ENCODE measurements around the gene C1R.
A peak's percentile ranks its signal among the peaks of the same experiment; 100 is the strongest.

The C1R gene

DNA sequence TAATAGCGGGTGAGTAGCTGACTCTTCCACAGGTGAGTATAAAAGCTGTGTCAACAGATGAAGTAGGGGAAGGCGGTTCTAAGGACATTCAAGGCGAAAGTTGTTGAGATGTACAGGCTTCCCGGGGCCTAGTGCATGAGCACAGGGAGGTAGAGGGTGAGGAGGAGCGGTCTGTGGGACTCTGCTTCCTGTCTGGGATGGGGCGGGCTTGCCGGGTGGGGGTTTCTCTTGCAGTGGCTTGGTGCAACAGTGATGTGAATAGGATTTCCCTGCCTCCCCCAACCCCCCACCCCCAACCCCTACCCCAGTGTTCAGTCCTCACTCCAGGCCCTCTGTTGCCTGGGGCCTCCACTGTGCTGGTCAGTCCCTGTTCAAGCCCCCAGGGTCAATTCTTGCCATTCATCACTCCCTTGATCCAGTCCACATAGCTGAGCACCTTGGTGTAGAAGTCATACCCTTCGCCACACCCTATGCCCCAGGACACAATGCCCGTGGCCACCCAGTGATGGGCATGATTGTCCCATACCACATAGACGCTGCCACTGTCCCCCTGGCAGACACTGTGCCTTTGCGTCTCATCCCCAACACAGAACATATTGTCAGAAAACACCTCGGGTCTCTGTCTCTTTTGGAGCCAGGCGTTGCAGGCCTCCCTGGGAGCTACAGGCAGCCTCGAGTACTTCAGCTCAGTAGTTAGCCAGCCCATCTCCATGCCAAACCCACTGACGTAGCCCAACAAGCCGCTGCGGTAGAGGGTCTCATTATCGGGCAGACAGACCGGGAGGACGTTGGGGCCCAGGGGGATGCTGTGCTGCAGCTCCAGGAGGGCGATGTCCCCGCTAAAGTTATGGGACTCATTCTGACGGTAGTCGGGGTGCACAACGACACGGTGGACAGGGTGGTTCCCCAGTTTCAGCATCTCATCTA lies 4.0 kb upstream of the C1R start:
- no peak for DNase-seq

DNA sequence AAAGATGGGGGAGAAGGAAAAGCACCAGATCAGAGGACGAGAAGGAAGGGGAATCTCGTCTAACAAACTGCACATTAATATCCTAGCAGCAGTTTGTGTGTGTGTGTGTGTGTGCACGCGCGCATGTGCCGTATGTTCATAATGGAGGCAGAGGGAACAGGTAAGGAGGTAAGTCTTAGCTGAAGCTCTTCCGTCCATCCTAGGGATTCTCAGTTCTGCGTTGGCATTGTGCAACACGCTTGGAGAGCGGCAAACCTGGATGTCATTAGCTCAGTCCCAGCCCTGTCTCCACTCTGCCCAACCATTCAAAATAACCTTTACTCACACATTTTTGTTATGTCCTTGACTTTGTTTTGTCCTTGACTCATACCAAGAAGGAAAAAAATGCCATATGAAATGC lies 1.6 kb upstream of the C1R start:
- no peak for DNase-seq

DNA sequence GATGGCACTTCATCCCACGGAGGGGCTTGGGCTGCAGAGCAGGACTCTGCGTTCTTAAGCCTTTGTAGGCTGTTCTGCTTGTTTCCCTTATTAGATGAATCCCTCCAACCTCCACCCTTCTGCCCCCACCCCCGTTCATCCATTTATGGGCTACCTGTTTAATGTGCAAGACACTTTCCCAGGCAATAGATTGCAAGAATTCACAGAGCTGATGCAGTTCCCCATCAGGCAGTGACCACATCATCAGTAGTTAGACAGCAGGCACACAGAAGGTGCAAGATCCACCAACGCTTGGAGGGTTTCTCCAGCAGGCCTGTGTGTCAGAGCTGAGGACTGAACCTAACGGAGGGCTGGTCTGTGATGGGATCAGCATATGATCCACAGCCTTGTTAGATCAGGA lies 1.2 kb upstream of the C1R start:
- peak in 1 of 3 experiments; percentile 16 for DNase-seq

DNA sequence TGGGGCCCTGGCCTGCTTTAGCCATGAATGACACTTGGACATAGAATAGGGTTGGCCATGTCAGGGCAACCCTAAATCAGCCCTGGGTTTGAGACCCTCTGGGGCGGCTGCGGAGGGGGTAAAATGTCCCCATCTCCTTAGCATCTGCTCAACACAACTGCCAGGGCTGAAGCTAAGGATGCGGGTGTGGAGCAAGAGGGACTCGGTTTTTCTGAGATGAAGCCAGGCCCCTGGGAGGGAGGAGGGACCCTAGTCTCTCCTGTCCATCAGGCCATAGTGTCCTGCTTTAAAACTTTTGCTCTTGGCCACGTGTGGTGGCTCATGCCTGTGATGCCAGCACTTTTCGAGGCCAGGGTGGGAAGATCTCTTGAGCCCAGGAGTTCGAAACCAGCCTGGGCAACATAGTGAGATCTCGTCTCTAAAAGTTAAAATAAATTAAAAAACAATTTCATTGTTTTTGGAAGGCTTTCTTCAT lies 778 bp upstream of the C1R start:
- DNase-seq, result no peak

DNA sequence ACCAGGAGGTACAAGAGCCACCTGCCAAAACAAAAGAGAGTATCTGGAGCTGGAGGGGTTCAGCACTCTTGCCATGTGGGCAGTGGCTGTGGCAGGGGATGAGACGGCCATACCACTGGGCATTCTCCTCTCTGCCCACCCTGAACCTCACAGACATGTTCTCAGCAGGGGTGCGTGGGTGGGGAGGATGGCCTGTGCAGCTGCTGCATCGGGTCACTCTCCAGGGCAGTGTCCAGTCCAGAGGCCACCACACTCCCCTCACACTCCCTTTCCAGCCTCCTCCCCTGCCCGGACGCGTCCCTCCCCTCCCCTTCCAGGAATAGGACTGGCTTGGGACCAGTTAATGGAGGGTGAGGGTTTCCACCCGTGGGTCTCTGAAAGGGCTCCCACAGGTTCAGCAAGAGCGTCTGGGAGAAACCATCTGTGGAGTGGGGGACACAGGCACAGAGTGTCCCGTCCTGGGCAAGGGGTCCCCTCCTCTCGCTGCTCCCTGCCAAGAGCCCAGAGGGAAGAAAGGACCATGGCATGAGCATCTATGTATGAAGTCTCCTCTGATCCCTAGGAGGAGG lies 501 bp downstream of the C1R start:
- DNase-seq, result no peak

DNA sequence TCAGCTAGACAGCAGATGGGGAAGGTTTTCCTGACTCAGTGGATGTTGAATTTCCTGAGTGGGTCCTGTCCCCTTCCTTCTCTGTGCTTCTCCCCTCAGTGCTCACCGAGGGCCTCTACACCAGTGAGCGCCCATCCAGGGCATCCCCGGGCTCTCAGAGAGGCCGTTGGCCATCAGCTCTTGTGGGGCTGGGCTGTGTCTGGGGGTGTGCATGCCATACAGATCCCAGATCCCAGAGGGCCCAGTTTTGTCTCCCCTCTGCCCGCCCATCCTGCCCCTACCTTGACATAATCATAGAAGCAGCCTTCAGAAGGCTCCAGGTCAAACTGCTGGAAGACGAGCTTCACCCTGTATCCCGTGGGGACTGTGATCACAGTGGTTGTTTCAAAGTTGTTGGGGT lies 1.1 kb downstream of the C1R start:
- DNase-seq, result no peak

DNA sequence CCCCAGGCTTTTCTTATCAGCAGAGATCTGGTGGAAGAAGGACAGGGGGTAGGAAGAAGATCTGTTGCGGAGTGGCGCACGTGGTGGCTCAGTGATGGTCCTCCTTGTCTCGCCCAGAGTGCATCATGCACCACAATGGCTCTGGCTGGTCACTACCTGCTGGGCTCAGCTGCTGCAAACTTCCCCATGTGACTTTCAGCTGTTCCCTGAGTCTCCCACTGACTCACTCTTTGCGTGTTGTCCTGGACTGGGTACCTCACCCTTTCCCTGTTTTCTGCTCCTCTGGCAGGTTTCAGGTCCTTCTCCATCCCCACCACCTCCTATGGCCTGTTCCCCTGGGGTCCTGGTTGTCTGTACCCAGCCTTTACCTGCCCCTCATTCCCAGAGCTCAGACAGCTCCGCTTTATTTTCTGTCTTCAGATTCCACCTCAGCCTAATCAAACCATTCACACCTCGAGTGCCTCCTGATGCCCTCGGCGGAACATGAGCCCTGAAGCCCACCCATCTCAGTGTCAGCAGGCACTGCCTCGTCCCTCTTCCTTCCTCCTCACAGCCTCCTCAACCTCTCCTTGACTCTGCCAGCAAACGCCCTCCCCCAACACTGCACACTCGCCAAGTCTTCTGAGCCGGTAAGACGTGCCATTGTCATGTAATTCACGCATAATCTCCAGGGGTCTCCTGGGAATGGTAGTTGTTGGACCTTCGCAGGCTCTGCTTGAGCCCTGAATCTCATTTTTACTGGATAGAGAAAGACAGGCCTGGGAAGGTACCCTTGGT lies 1.8 kb downstream of the C1R start:
- no peak for DNase-seq

DNA sequence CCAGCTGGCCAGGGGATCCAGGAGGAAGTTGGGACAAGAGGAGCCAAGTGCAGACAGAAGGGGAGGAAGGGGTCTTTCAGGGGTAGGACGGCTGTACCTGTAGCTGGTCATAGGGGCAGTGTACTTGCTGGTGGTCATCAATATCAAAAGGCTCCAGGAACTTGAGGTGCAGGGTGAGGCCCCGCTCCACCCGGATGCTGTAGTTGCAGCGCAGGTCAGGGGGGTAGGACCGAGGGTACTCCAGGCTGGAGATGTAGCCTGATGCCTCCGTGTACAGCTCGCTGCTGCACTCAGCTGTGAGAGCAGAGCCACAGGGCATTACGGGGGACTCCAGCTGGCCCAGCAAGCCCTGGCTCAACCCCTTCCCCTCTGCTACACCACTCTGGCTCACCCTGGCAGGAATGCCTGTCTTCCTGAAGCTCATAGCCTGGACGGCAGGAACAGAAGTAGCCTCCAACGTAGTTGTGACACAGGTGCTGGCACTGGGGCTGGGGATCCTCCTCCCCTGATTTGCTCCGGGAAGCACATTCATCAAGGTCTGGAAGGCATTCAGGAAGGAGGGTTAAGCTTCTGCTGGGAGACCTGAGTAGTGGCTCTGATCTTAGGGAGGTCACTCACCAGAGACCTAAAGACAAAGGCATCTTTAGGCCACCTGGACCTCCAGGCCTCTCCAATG lies 2.9 kb downstream of the C1R start:
- DNase-seq, result no peak

DNA sequence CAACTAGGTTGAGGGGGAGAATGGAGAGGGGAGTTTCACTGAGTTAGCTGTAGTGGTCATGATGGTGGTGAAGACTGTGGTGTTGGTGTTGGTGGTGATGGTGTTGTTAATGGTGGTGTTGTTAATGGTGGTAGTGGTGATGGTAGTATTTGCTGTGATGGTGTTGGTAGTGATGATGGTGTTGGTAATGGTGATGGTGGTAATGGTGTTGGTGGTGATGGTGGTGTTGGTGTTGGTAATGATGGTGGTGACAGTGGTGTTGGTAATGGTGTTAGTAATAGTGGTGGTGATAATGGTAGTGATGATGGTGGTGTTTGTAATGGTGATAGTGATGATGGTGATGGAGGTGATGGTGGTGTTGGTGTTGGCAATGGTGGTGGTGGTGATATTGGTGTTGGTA lies 9.1 kb downstream of the C1R start:
- no peak for DNase-seq

DNA sequence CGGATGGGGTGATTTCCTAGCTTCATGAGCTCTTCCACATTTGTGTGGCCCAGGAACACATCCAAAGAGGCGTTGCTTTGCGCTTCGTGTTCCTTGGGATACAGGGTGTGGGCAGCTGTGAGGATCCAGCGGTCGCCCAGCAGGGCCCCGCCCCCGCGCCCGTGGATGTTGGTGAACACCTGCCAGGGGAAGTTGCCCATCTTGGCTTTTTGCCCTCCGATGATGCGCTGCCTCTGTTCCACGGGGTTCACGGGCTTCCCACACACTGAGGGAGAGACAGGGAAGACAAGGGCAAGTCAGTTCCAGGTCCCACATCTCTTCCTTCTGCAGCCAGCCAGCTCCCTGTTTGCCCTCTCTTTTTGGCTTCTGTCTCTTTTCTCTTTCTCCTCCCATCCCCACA lies 11.2 kb downstream of the C1R start:
- DNase-seq, result no peak

DNA sequence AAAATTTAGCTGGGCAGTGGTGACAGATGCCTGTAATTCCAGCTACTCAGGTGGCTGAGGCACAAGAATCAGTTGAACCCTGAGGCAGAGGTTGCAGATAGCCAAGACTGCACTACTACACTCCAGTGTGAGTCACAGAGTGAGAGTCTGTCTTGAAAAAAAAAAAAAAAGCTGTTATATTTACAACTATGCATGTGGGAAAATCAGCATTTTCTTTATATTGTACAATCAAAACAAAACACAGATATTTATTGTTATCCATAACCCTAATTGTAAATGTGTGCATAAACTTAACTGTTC lies 12.5 kb downstream of the C1R start:
- DNase-seq, result no peak

DNA sequence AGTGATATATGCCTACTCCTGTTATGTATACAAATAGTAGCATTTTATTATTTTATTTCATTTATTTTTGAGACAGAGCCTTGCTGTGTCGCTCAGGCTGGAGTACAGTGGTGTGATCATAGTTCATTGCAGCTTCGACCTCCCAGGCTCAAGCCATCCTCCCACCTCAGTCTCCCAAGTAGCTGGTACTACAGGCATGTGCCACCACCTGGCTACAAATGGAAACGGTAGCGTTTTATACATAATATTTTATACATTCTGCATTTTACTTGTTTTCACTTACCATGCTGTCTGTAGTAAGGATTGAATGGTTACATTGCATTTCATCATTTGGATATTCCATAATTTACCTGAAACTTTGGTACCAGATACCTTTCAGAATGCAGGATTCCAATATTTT lies 14.1 kb downstream of the C1R start:
- DNase-seq, result no peak

DNA sequence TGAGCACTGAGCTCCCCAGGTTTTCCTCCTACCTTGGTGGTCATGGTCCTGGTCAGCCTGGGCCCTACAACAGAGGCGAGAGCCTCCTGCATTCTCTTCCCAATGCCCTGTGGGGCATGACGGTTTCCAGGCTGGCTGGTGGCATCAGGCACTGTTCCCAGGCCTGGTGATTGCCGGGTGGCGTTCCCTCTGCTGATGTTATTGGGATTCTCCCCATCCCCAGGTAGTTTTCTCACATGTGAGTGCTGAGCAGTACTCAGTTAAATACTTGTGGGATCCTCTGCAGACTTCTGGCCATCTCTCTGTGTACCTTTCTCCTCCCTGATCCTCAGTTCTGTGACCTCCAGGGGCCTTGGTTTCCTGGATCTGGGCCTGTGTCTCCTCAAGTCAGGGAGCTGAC lies 15.8 kb downstream of the C1R start:
- no peak for DNase-seq

DNA sequence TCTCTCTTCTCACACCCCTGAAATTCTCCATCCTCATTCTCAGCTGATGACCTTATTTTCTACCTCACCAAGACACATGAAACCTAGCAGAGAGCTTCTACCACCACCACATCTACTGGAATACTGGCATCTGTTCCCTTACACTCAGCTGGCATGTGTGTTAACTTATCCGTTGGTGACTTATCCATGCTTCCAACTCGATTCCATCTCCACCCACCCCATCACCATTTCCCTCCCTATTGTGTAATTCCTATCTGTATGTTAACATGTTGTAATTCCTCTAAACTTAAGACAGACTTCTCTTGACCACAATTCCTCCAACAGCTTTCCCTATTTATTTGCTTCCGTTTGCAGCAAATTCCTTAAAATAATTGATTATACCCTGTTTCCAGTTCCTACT lies 16.3 kb downstream of the C1R start:
- no peak for DNase-seq

DNA sequence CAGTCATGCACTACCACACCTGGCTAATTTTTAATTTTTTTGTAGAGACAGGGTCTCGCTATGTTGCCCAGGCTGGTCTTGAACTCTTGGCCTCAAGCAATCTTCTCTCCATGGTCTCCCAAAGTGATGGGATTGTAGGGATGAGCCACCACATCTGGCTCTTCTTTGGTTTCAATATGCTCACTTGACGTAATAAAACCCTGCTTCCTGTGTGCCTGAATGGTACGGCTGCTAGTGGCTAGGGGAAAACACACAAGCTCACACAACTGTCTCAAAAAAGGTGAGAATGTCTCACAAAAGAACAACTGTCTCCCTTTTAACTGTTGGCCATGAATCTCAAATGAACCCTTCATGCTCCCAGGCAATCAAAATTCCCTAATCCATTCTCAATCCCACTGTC lies 16.7 kb downstream of the C1R start:
- DNase-seq, result no peak

DNA sequence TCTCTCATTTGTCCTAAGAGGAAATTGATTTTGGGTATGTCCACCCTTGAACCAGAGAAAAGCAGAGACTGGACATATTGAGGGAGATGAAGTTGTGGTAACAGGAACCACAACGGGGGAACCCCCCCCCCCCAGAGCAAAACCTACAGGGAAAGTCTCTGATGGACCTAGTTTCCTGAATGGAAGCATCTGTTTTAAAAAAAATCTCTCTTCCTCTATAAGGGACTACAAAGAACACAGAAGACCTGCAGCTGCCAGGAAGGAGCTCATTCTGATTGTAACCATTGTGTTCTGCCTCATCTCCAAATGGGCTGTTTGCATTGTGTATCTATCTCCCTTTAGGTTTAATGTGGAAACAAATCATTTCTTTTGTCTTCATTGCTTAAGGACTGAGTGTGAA lies 18.3 kb downstream of the C1R start:
- peak in 1 of 3 experiments; percentile 16 for DNase-seq

DNA sequence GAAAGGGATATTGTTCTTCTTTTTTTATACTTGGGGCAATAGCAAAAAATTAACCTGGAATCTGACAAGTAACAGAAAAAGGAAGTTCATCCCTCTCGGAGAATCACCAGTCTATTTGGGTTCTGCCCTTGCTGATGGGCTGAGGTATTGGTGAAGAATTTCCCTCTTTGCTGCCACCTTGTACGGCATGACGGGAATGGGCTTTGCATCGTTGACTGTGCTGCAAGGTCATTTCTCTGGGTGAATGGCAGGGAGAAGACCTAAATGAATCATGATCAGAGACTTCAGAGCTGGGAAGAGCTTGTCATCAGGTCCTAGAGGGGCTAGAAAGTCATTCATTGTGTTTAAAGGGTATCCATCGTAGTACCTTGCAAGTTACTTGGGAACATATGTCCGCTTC lies 19.7 kb downstream of the C1R start:
- no peak for DNase-seq

DNA sequence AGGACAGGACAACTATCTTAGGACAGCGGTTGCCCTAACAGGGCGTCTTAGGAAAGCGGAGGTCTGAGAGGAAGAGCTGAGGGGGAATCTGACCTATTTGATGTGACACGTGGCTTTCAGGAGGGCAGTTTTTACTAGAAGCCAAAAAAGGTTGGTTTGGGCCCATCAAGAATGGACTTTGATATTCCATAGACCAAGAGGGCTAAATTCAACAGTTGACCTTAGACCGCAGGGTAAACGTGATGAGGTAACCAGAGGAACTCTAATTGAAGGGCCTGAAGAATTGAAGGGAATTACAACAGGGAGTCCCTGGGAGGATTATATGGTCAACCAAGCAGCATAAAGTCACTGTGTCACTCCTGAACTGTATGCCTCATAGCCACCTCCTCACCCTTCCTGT lies 20.2 kb downstream of the C1R start:
- DNase-seq, result no peak

DNA sequence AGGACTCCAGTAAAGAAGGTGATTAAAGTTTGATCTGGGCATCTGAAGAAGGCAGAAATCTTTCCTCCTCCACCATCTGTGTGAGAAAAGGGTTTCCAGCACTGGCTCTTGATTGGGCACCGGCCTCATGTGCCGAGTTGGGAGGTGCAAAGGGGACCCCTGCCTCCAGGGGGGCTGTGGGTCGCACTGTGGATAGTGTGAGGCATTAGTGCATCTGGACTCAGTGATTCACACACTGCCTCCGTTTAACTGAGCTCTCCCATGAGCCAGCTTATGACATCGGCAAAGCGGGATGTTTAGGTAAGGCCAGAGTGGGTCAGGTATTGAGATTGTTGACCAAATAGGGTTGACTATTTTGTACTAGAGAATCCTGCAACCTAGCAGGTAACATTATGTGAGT lies 22.9 kb downstream of the C1R start:
- DNase-seq, result no peak

DNA sequence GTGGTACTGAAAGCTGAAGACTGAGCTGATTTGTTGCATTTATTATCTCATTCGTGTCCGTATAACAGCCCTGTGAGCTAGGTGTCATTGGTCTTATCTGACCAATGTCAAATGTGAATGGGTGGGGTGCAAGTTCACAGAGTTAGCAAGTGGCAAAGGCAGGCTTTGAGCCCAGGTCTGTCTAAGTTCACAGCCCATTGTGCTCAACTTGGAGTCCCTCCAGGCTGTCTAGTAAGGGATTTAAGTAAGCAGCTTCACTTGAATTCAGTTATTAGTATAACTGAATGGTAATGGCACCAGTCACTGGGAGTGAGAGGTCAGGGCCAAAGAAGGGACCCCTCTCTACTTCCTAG lies 23.3 kb downstream of the C1R start:
- DNase-seq, result no peak

DNA sequence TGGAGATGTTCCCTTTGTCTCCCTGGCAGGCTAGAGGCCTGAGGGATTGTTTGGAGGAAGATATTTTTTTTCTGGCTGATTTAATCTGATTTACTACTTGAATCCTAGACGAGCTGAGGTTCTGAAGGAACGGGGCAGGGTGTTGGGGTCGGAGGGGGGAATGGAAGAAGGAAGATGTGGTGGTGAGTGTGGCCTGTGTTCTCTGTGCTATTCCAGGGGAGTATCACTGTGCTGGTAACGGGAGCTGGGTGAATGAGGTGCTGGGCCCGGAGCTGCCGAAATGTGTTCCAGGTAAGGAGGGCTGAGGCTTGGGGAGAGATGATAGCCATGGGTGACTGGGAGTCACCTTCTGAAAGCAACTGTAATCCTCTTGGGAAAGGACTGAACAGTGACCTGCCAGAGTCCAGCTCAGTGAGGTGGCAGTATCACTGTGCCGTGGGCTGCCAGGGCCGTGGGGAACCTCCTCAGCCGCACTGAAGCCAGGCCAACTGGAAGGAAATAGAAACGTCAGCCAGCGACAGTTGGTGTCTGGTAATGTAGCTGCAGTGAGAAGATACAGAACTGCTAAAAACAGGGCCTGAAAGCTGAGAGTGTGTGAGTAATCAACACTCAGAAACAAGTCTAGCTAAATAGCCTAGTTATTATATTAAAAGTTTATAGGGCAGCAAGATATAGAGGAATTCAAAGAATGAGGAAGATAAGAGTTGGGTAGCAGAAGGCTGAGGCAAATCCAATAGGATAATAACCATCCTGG lies 23.8 kb downstream of the C1R start:
- DNase-seq, result no peak

DNA sequence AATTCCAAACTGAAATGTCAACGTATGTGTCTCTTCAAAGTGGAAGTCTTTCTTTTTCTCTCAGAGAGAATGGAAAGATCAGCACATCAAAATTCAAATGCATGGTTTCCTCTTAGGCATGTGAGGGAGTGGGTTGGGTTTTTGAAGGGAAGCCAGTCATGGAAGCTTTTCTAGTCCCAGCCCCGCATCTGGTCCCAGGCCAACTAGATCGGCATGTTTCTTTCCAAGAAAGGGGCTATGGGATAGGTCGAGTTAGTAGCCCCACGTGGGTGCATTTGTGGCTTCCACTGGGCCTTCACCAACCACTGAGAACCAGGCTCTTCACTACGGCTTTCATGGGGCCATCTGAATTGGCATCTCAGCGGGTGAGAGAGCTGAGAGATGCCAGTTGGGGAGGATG lies 25.1 kb downstream of the C1R start:
- no peak for DNase-seq

DNA sequence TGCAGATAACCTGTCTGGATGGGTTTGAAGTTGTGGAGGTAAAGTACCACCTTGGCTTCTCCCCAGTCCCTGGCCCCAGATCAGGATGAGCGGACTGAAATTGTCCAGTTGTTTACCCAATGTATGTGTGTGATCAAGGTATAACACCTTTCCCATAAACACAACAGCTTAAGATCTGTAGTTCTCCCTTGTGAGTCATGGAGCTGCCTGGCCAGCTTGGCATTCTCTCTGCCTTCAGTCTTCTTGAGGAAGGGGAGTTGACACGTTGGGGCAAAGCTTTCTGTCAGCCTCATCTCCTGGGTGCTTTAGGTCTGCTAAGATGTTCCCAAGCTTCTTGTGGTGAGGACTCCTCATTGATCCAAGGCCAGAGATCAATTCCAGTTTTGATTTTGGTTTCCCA lies 25.6 kb downstream of the C1R start:
- no peak for DNase-seq
